Measurements from ENCODE around the gene RALGAPA2.

The RALGAPA2 gene

GRCh38 chr20:20580139-20580538 is 132.3 kb downstream of the RALGAPA2 start:
- CTCF ChIA-PET: interaction anchor here (1.7 kb wide), 1 partner anchor 13 kb away, joined by 5 read pairs; no protein-coding TSS in a partner anchor
- POLR2A ChIA-PET: no interaction called here
- DNase-seq (ENCODE audit: extremely low spot score): no peak
- TF ChIP-seq HDGF (IDR thresholded peaks at IDR 0.05; ENCODE audit: borderline replicate concordance) (no peak), FOXK2 (IDR thresholded peaks at IDR 0.05) (no peak), BHLHE40 (IDR thresholded peaks at IDR 0.05; ENCODE audit: borderline replicate concordance) (no peak), TARDBP (IDR thresholded peaks at IDR 0.05) (no peak), CTBP1 (IDR thresholded peaks at IDR 0.05; ENCODE audit: borderline replicate concordance) (no peak), SP1 (IDR thresholded peaks at IDR 0.05) (no peak), ELF4 (IDR thresholded peaks at IDR 0.05) (no peak), NFRKB (IDR thresholded peaks at IDR 0.05) (no peak), FOXM1 (IDR thresholded peaks at IDR 0.05; ENCODE audit: borderline replicate concordance) (no peak), ZNF384 (IDR thresholded peaks at IDR 0.05) (no peak), PKNOX1 (IDR thresholded peaks at IDR 0.05) (no peak), ARNT (IDR thresholded peaks at IDR 0.05) (no peak)

- ChIA-PET POLR2A (no interaction called here), CTCF (interaction anchor here (1.7 kb wide), 1 partner anchor 15 kb away, joined by 5 read pairs; no protein-coding TSS in a partner anchor)
- TF ChIP-seq ARNT (IDR thresholded peaks at IDR 0.05): no peak
- TF ChIP-seq ZNF384 (IDR thresholded peaks at IDR 0.05): no peak
- TF ChIP-seq FOXM1 (IDR thresholded peaks at IDR 0.05; ENCODE audit: borderline replicate concordance): no peak
- no peak for TF ChIP-seq CTBP1 (IDR thresholded peaks at IDR 0.05; ENCODE audit: borderline replicate concordance)
- no peak for TF ChIP-seq FOXA1 (IDR thresholded peaks at IDR 0.05)
- TF ChIP-seq LEF1 (IDR thresholded peaks at IDR 0.05; ENCODE audit: borderline replicate concordance): no peak
- TF ChIP-seq PKNOX1 (IDR thresholded peaks at IDR 0.05): no peak
- no peak for TF ChIP-seq HDGF (IDR thresholded peaks at IDR 0.05; ENCODE audit: borderline replicate concordance)
- no peak for TF ChIP-seq L3MBTL2 (conservative IDR thresholded peaks at IDR 0.05)
- no peak for TF ChIP-seq SUZ12 (IDR thresholded peaks at IDR 0.05)
- TF ChIP-seq TARDBP (IDR thresholded peaks at IDR 0.05): no peak
- no peak for TF ChIP-seq FOXK2 (IDR thresholded peaks at IDR 0.05)
- TF ChIP-seq SP1 (IDR thresholded peaks at IDR 0.05): no peak
- no peak for TF ChIP-seq BHLHE40 (IDR thresholded peaks at IDR 0.05; ENCODE audit: borderline replicate concordance)
- TF ChIP-seq NFRKB (IDR thresholded peaks at IDR 0.05): no peak
- TF ChIP-seq ELF4 (IDR thresholded peaks at IDR 0.05): no peak
- no peak for DNase-seq (ENCODE audit: extremely low spot score)
Measured at GRCh38 chr20:20578838-20579237, 133.6 kb downstream of the RALGAPA2 start.

- CTCF ChIA-PET: no interaction called here
- no peak for DNase-seq (ENCODE audit: extremely low spot score)
- POLR2A ChIA-PET: no interaction called here
- no peak for TF ChIP-seq FOXA1 (IDR thresholded peaks at IDR 0.05)
- TF ChIP-seq ARNT (IDR thresholded peaks at IDR 0.05): no peak
- no peak for TF ChIP-seq ZNF384 (IDR thresholded peaks at IDR 0.05)
- no peak for TF ChIP-seq TARDBP (IDR thresholded peaks at IDR 0.05)
- TF ChIP-seq CTBP1 (IDR thresholded peaks at IDR 0.05; ENCODE audit: borderline replicate concordance): no peak
- TF ChIP-seq L3MBTL2 (conservative IDR thresholded peaks at IDR 0.05): no peak
- no peak for TF ChIP-seq PKNOX1 (IDR thresholded peaks at IDR 0.05)
- no peak for TF ChIP-seq FOXK2 (IDR thresholded peaks at IDR 0.05)
- no peak for TF ChIP-seq ELF4 (IDR thresholded peaks at IDR 0.05)
- TF ChIP-seq SUZ12 (IDR thresholded peaks at IDR 0.05): no peak
- no peak for TF ChIP-seq LEF1 (IDR thresholded peaks at IDR 0.05; ENCODE audit: borderline replicate concordance)
- no peak for TF ChIP-seq HDGF (IDR thresholded peaks at IDR 0.05; ENCODE audit: borderline replicate concordance)
- no peak for TF ChIP-seq FOXM1 (IDR thresholded peaks at IDR 0.05; ENCODE audit: borderline replicate concordance)
- no peak for TF ChIP-seq NFRKB (IDR thresholded peaks at IDR 0.05)
- no peak for TF ChIP-seq BHLHE40 (IDR thresholded peaks at IDR 0.05; ENCODE audit: borderline replicate concordance)
- TF ChIP-seq SP1 (IDR thresholded peaks at IDR 0.05): no peak
Measured at GRCh38 chr20:20573797-20574196, 138.6 kb downstream of the RALGAPA2 start.

DNA sequence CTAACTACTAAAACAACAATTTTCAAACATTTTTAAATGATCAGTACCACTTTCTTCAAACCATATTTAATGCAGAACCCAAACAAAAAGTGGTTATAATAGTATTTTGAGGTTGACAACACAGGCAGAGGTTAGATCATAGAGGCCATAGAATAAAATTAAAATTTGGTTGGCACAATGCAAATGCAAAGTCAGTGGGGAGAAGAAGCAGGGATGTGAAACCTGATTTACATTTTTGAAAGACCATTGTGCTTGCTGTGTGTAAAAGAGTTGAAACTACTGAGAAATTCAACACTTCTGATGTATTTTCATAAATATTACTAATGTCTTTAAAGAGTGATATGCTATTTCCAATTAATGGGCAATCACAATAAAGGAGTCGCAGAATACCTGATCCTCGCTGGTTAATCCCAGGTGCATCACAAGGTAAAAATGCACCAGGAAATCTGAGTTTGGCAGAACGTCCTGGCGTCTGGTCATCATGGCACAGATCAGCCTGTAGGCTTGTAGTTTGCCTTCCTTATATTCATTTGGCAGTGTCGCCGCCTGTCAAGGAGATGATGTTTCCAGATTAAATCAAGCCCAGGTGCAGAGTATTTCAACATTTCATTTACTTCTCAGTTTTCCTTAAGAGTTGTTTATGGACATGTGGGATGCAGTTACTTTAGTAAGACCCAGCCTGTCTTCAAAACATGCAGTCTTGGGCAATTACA is 141.2 kb downstream of the RALGAPA2 start:
- TF ChIP-seq FOXA1 (IDR thresholded peaks at IDR 0.05): no peak
- no peak for TF ChIP-seq CTBP1 (IDR thresholded peaks at IDR 0.05; ENCODE audit: borderline replicate concordance)
- TF ChIP-seq NFRKB (IDR thresholded peaks at IDR 0.05): no peak
- no peak for TF ChIP-seq FOXK2 (IDR thresholded peaks at IDR 0.05)
- no peak for TF ChIP-seq HDGF (IDR thresholded peaks at IDR 0.05; ENCODE audit: borderline replicate concordance)
- TF ChIP-seq LEF1 (IDR thresholded peaks at IDR 0.05; ENCODE audit: borderline replicate concordance): no peak
- TF ChIP-seq SP1 (IDR thresholded peaks at IDR 0.05): no peak
- TF ChIP-seq ZNF384 (IDR thresholded peaks at IDR 0.05): no peak
- TF ChIP-seq ARNT (IDR thresholded peaks at IDR 0.05): no peak
- POLR2A ChIA-PET: no interaction called here
- DNase-seq (ENCODE audit: extremely low spot score): no peak
- CTCF ChIA-PET: no interaction called here

- TF ChIP-seq FOXA1 (IDR thresholded peaks at IDR 0.05) (no peak), FOXK2 (IDR thresholded peaks at IDR 0.05) (no peak), L3MBTL2 (conservative IDR thresholded peaks at IDR 0.05) (no peak), ZNF384 (IDR thresholded peaks at IDR 0.05) (no peak), HDGF (IDR thresholded peaks at IDR 0.05; ENCODE audit: borderline replicate concordance) (no peak), CTBP1 (IDR thresholded peaks at IDR 0.05; ENCODE audit: borderline replicate concordance) (no peak), ARNT (IDR thresholded peaks at IDR 0.05) (no peak)
- ChIA-PET CTCF (no interaction called here), POLR2A (no interaction called here)
- DNase-seq (ENCODE audit: extremely low spot score): peak; percentile 42
Measured at GRCh38 chr20:20568604-20569205, 143.7 kb downstream of the RALGAPA2 start.
